ENCODE data around the gene FAM81A. TPM values are rescaled to one million over a fixed set of nuclear protein-coding genes. Genes with fewer than 3 reads are reported as not detected.
"Not testable (repeated sequence)": the region's sequence is repeated elsewhere in the genome, so short reads cannot be mapped to it uniquely, and the experiment has no call there.

The FAM81A gene
- total and polyA plus RNA-seq, 7 experiments from 2014 or later: 0.27 to 1.1 (median 0.61) TPM; not detected in 4

GRCh38 chr15:59398220-59398619 is 39.8 kb upstream of the FAM81A start:
- intact Hi-C loops (cut with micrococcal nuclease): no loop called here
- Mint-ChIP-seq H3K27ac (no peak overlapping the region), H3K27me3 (peaks cover 5 to 60% (median 18%) of the 10 kb centered on the region in 5 donors)

GRCh38 chr15:59399465-59400102 is 38.4 kb upstream of the FAM81A start:
- CTCF ChIA-PET: no interaction called here
- Mint-ChIP-seq H3K27me3 (peaks cover 5 to 54% (median 21%) of the 10 kb centered on the region in 5 donors), H3K4me3 (no peak overlapping the region), H3K4me1 (peaks cover 0 to 12% (median 0%) of the 10 kb centered on the region in 7 donors), H3K27ac (no peak overlapping the region), H3K36me3 (no peaks in the 10 kb centered on the region), H3K9me3 (no peaks in the 10 kb centered on the region)
- intact Hi-C loops (cut with micrococcal nuclease): no loop called here
- no peaks in the 10 kb centered on the region for H3K27me3 ChIP-seq (ENCODE audit: control insufficient read depth in 2 of 2, insufficient read depth in 2 of 2, low read length in 2 of 2)
- POLR2A ChIA-PET: no interaction called here
- H3K4me1 ChIP-seq (ENCODE audit: control insufficient read depth in 2 of 2, insufficient read depth in 2 of 2, low read length in 2 of 2): no peaks in the 10 kb centered on the region
- DNase-seq (no peak), ATAC-seq (peak; percentile 74)
- H3K36me3 ChIP-seq (ENCODE audit: control insufficient read depth in 2 of 3, insufficient read depth in 3 of 3, low read length in 3 of 3): no peaks in the 10 kb centered on the region
- H3K4me3 ChIP-seq (ENCODE audit: low read length): no peak overlapping the region
- no peak overlapping the region for H3K27ac ChIP-seq (ENCODE audit: low read depth, low read length)
- H3K9me3 ChIP-seq (ENCODE audit: control insufficient read depth in 2 of 3, low read length in 3 of 3): no peaks in the 10 kb centered on the region

More at GRCh38 chr15:59398220-59398619, 39.8 kb upstream of the FAM81A start:
- no peak overlapping the region for H3K27ac ChIP-seq (ENCODE audit: low read depth, low read length)
- H3K4me1 ChIP-seq (ENCODE audit: control insufficient read depth in 2 of 2, insufficient read depth in 2 of 2, low read length in 2 of 2): no peaks in the 10 kb centered on the region
- ChIA-PET POLR2A (no interaction called here), CTCF (no interaction called here)
- Mint-ChIP-seq H3K36me3 (no peaks in the 10 kb centered on the region), H3K9me3 (no peaks in the 10 kb centered on the region), H3K4me3 (no peak overlapping the region), H3K4me1 (peaks cover 0 to 12% (median 0%) of the 10 kb centered on the region in 7 donors)
- no peaks in the 10 kb centered on the region for H3K36me3 ChIP-seq (ENCODE audit: control insufficient read depth in 2 of 3, insufficient read depth in 3 of 3, low read length in 3 of 3)
- no peak overlapping the region for H3K4me3 ChIP-seq (ENCODE audit: low read length)
- DNase-seq: no peak
- H3K9me3 ChIP-seq (ENCODE audit: control insufficient read depth in 2 of 3, low read length in 3 of 3): no peaks in the 10 kb centered on the region
- no peak for ATAC-seq
- no peaks in the 10 kb centered on the region for H3K27me3 ChIP-seq (ENCODE audit: control insufficient read depth in 2 of 2, insufficient read depth in 2 of 2, low read length in 2 of 2)

GRCh38 chr15:59400103-59400813 is 37.7 kb upstream of the FAM81A start:
- H3K4me3 ChIP-seq (ENCODE audit: low read length): no peak overlapping the region
- peaks cover 0 to 12% (median 0%) of the 10 kb centered on the region in 7 donors for H3K4me1 Mint-ChIP-seq

GRCh38 chr15:59401051-59401823 is 36.7 kb upstream of the FAM81A start:
- POLR2A ChIA-PET, H3K4me3 Mint-ChIP-seq, H3K27ac Mint-ChIP-seq: not testable (repeated sequence)

More at GRCh38 chr15:59400103-59400813, 37.7 kb upstream of the FAM81A start:
- Histone ChIP-seq H3K27ac (ENCODE audit: low read depth, low read length) (no peak overlapping the region), H3K4me1 (ENCODE audit: control insufficient read depth in 2 of 2, insufficient read depth in 2 of 2, low read length in 2 of 2) (no peaks in the 10 kb centered on the region), H3K27me3 (ENCODE audit: control insufficient read depth in 2 of 2, insufficient read depth in 2 of 2, low read length in 2 of 2) (no peaks in the 10 kb centered on the region), H3K36me3 (ENCODE audit: control insufficient read depth in 2 of 3, insufficient read depth in 3 of 3, low read length in 3 of 3) (no peaks in the 10 kb centered on the region), H3K9me3 (ENCODE audit: control insufficient read depth in 2 of 3, low read length in 3 of 3) (no peaks in the 10 kb centered on the region)
- POLR2A ChIA-PET: no interaction called here
- Mint-ChIP-seq H3K27ac (no peak overlapping the region), H3K36me3 (no peaks in the 10 kb centered on the region), H3K9me3 (no peaks in the 10 kb centered on the region), H3K27me3 (peaks cover 5 to 52% (median 21%) of the 10 kb centered on the region in 5 donors), H3K4me3 (no peak overlapping the region)
- intact Hi-C loops (cut with micrococcal nuclease): no loop called here
- CTCF ChIA-PET: no interaction called here
- ATAC-seq (no peak), DNase-seq (no peak)

GRCh38 chr15:59401824-59402569 is 36.0 kb upstream of the FAM81A start:
- Histone ChIP-seq H3K9me3 (ENCODE audit: control insufficient read depth in 2 of 3, low read length in 3 of 3) (no peaks in the 10 kb centered on the region), H3K27me3 (ENCODE audit: control insufficient read depth in 2 of 2, insufficient read depth in 2 of 2, low read length in 2 of 2) (no peaks in the 10 kb centered on the region), H3K27ac (ENCODE audit: low read depth, low read length) (no peak overlapping the region), H3K4me3 (ENCODE audit: low read length) (no peak overlapping the region), H3K4me1 (ENCODE audit: control insufficient read depth in 2 of 2, insufficient read depth in 2 of 2, low read length in 2 of 2) (no peaks in the 10 kb centered on the region), H3K36me3 (ENCODE audit: control insufficient read depth in 2 of 3, insufficient read depth in 3 of 3, low read length in 3 of 3) (no peaks in the 10 kb centered on the region)
- Mint-ChIP-seq H3K27ac (no peak overlapping the region), H3K4me3 (no peak overlapping the region), H3K4me1 (peaks cover 0 to 14% (median 0%) of the 10 kb centered on the region in 7 donors), H3K27me3 (peaks cover 0 to 39% (median 12%) of the 10 kb centered on the region in 5 donors), H3K36me3 (no peaks in the 10 kb centered on the region), H3K9me3 (no peaks in the 10 kb centered on the region)
- CTCF ChIA-PET: no interaction called here
- POLR2A ChIA-PET: no interaction called here
- ATAC-seq: no peak
- intact Hi-C loops (cut with micrococcal nuclease): no loop called here
- no peak for DNase-seq

More at GRCh38 chr15:59401051-59401823, 36.7 kb upstream of the FAM81A start:
- CTCF ChIA-PET; H3K9me3 Mint-ChIP-seq; H3K36me3 ChIP-seq (ENCODE audit: control insufficient read depth in 2 of 3, insufficient read depth in 3 of 3, low read length in 3 of 3); H3K36me3 Mint-ChIP-seq; H3K27ac ChIP-seq (ENCODE audit: low read depth, low read length); DNase-seq; H3K4me3 ChIP-seq (ENCODE audit: low read length); H3K27me3 ChIP-seq (ENCODE audit: control insufficient read depth in 2 of 2, insufficient read depth in 2 of 2, low read length in 2 of 2); H3K4me1 ChIP-seq (ENCODE audit: control insufficient read depth in 2 of 2, insufficient read depth in 2 of 2, low read length in 2 of 2); ATAC-seq; intact Hi-C loops (cut with micrococcal nuclease); H3K9me3 ChIP-seq (ENCODE audit: control insufficient read depth in 2 of 3, low read length in 3 of 3): not testable (repeated sequence)
- H3K27me3 Mint-ChIP-seq: peaks cover under 1 to 45% (median 19%) of the 10 kb centered on the region in 5 donors
- peaks cover 0 to 14% (median 0%) of the 10 kb centered on the region in 7 donors for H3K4me1 Mint-ChIP-seq

GRCh38 chr15:59405079-59405478 is 32.9 kb upstream of the FAM81A start:
- intact Hi-C loops (cut with micrococcal nuclease): no loop called here
- H3K4me3 ChIP-seq (ENCODE audit: low read length): no peak overlapping the region
- Mint-ChIP-seq H3K9me3 (no peaks in the 10 kb centered on the region), H3K36me3 (no peaks in the 10 kb centered on the region), H3K27me3 (peaks cover 0 to 26% (median 11%) of the 10 kb centered on the region in 5 donors), H3K4me1 (peaks cover 0 to 12% (median under 1%) of the 10 kb centered on the region in 7 donors), H3K27ac (no peak overlapping the region), H3K4me3 (no peak overlapping the region)
- no peaks in the 10 kb centered on the region for H3K9me3 ChIP-seq (ENCODE audit: control insufficient read depth in 2 of 3, low read length in 3 of 3)
- no peaks in the 10 kb centered on the region for H3K27me3 ChIP-seq (ENCODE audit: control insufficient read depth in 2 of 2, insufficient read depth in 2 of 2, low read length in 2 of 2)
- DNase-seq (no peak), ATAC-seq (no peak)
- no peaks in the 10 kb centered on the region for H3K4me1 ChIP-seq (ENCODE audit: control insufficient read depth in 2 of 2, insufficient read depth in 2 of 2, low read length in 2 of 2)
- no peaks in the 10 kb centered on the region for H3K36me3 ChIP-seq (ENCODE audit: control insufficient read depth in 2 of 3, insufficient read depth in 3 of 3, low read length in 3 of 3)
- CTCF ChIA-PET: no interaction called here
- POLR2A ChIA-PET: no interaction called here
- H3K27ac ChIP-seq (ENCODE audit: low read depth, low read length): no peak overlapping the region
